H1 (cell line): ENCODE measurements around the gene SCN8A. TPM values are rescaled to one million over a fixed set of nuclear protein-coding genes. Genes with fewer than 3 reads are reported as not detected.
A peak's percentile ranks its signal among the peaks of the same experiment; 100 is the strongest.

Source experiments
- CTCF ChIA-PET: fragments of 300-600 bp; sonication (Branson Sonifier 250); formaldehyde crosslinking; loops from one replicate; lab custom pipeline; 2021; ENCODE audit not compliant: partially characterized antibody; lab: Charles Lee
- POLR2A ChIA-PET: fragments of 300-600 bp; sonication (Branson Sonifier 250); formaldehyde crosslinking; loops from one replicate; lab custom pipeline; 2021; ENCODE audit warnings: inconsistent platforms; ENCODE audit not compliant: partially characterized antibody; lab: Charles Lee
- DNase-seq, 2 experiments: peaks; one replicate each; pipeline versions ENCODE4 v3.0.0 to v3.0.0-alpha.2; 2010 to 2022; ENCODE audit warnings: low spot score in 2 of 2, low read depth in 1 of 2, mixed read lengths in 1 of 2
- FAIRE-seq: peaks from 2 replicates; lab custom pipeline; 2011; peaks lifted over from hg19 to GRCh38; lab: Jason Lieb, UNC
- H2AFZ ChIP-seq: 2 replicates; pipeline ENCODE4 v1.8.1; 2012; ENCODE audit warnings: low read length, inconsistent platforms
- H2AK5ac ChIP-seq: 2 replicates; pipeline ENCODE4 v1.6.1; 2013; ENCODE audit warnings: low read depth, low read length
- H2BK120ac ChIP-seq: replicated peaks from 2 replicates; pipeline ENCODE3; 2013; ENCODE audit warnings: low read depth, low read length, inconsistent platforms
- H2BK12ac ChIP-seq: 2 replicates; pipeline ENCODE4 v1.6.1; 2013; ENCODE audit warnings: low read depth, low read length
- H2BK15ac ChIP-seq: 2 replicates; pipeline ENCODE4 v1.6.1; 2013; ENCODE audit warnings: low read length
- H2BK20ac ChIP-seq: 2 replicates; pipeline ENCODE4 v1.6.1; 2013; ENCODE audit warnings: low read length
- H2BK5ac ChIP-seq: 2 replicates; pipeline ENCODE4 v1.6.1; 2013; ENCODE audit warnings: low read depth, low read length
- H3K14ac ChIP-seq: 2 replicates; pipeline ENCODE4 v1.6.1; 2013; ENCODE audit warnings: inconsistent platforms; ENCODE audit not compliant: insufficient read length
- H3K18ac ChIP-seq: 2 replicates; pipeline ENCODE4 v1.6.1; 2013; ENCODE audit warnings: low read length; ENCODE audit errors: extremely low read depth
- H3K23ac ChIP-seq: 2 replicates; pipeline ENCODE4 v1.6.1; 2013; ENCODE audit warnings: inconsistent platforms; ENCODE audit not compliant: insufficient read length
- H3K23me2 ChIP-seq: 2 replicates; pipeline ENCODE4 v1.6.1; 2013; ENCODE audit warnings: low read depth, low read length
- H3K27ac ChIP-seq: 2 replicates; pipeline ENCODE4 v1.6.1; 2011; ENCODE audit warnings: low read depth, low read length, inconsistent platforms
- H3K27me3 ChIP-seq, 4 experiments: replicated peaks in 1 of 4; 1 replicate in 1 of 4; 2 replicates in 3 of 4; pipeline versions ENCODE4 v1.6.1 to v1.8.1; 2011 to 2013; ENCODE audit warnings: low read length in 3 of 4, mild to moderate bottlenecking in 3 of 4, inconsistent platforms in 2 of 4, mixed read lengths in 2 of 4, moderate library complexity in 1 of 4; ENCODE audit not compliant: control insufficient read depth in 3 of 4, insufficient read depth in 3 of 4; ENCODE audit errors: extremely low read depth in 1 of 4
- H3K36me3 ChIP-seq, 4 experiments: 2 replicates each; pipeline versions ENCODE4 v1.6.1 to v1.8.1; 2011 to 2013; ENCODE audit warnings: mild to moderate bottlenecking in 4 of 4, low read length in 3 of 4, moderate library complexity in 2 of 4, control low read depth in 1 of 4, inconsistent platforms in 1 of 4; ENCODE audit not compliant: insufficient read depth in 4 of 4, control insufficient read depth in 2 of 4
- H3K4ac ChIP-seq: replicated peaks from 2 replicates; pipeline ENCODE3; 2013; ENCODE audit warnings: low read length, low read depth, mixed read lengths, inconsistent platforms; ENCODE audit not compliant: insufficient read length
- H3K4me1 ChIP-seq, 4 experiments: replicated peaks in 1 of 4; 1 replicate in 1 of 4; 2 replicates in 3 of 4; pipeline versions ENCODE4 v1.6.1 to v1.8.1; 2011 to 2013; ENCODE audit warnings: low read length in 3 of 4, inconsistent platforms in 2 of 4, mixed read lengths in 1 of 4; ENCODE audit not compliant: insufficient read depth in 4 of 4, control insufficient read depth in 3 of 4
- H3K4me2 ChIP-seq, 2 experiments: 2 replicates each; pipeline versions ENCODE4 v1.6.1 to v1.8.1; 2011 to 2013; ENCODE audit warnings: low read depth in 2 of 2, low read length in 2 of 2, control low read depth in 1 of 2, inconsistent platforms in 1 of 2, mild to moderate bottlenecking in 1 of 2; ENCODE audit not compliant: insufficient read depth in 1 of 2
- H3K4me3 ChIP-seq, 4 experiments: fragments of 200-600, 300-600 bp in 1 of 4; sonication (generic), shearing (Covaris generic), sonication (Bioruptor Twin) in 1 of 4; 2 replicates each; pipeline versions ENCODE4 v1.5.1 to v1.8.1; 2011 to 2016; ENCODE audit warnings: low read length in 4 of 4, low read depth in 3 of 4, control low read depth in 2 of 4, inconsistent platforms in 2 of 4, mild to moderate bottlenecking in 2 of 4, mixed read lengths in 1 of 4, moderate library complexity in 1 of 4; ENCODE audit not compliant: insufficient read depth in 2 of 4; ENCODE audit errors: extremely low read depth in 1 of 4
- H3K56ac ChIP-seq: replicated peaks from 2 replicates; pipeline ENCODE3; 2013; ENCODE audit warnings: low read depth, mild to moderate bottlenecking, mixed read lengths, low read length, inconsistent platforms; ENCODE audit not compliant: insufficient read length
- H3K79me1 ChIP-seq: 2 replicates; pipeline ENCODE4 v1.6.1; 2013; ENCODE audit warnings: low read depth, low read length, control low read depth
- H3K79me2 ChIP-seq, 2 experiments: 2 replicates each; pipeline versions ENCODE4 v1.6.1 to v1.8.1; 2012 to 2013; ENCODE audit warnings: low read length in 2 of 2, mild to moderate bottlenecking in 2 of 2, inconsistent platforms in 1 of 2; ENCODE audit not compliant: insufficient read depth in 2 of 2, control insufficient read depth in 1 of 2
- H3K9ac ChIP-seq, 4 experiments: replicated peaks in 1 of 4; 1 replicate in 1 of 4; 2 replicates in 3 of 4; pipeline versions ENCODE4 v1.6.1 to v1.8.1; 2011 to 2013; ENCODE audit warnings: low read depth in 3 of 4, low read length in 3 of 4, control low read depth in 2 of 4, mild to moderate bottlenecking in 2 of 4, moderate library complexity in 2 of 4, inconsistent platforms in 1 of 4; ENCODE audit errors: extremely low read depth in 1 of 4
- H3K9me3 ChIP-seq, 2 experiments: 2 replicates each; pipeline versions ENCODE4 v1.6.1 to v1.8.1; 2012 to 2013; ENCODE audit warnings: mild to moderate bottlenecking in 2 of 2, moderate library complexity in 2 of 2, control low read depth in 1 of 2, inconsistent platforms in 1 of 2, low read depth in 1 of 2, low read length in 1 of 2, mixed read lengths in 1 of 2; ENCODE audit not compliant: insufficient read depth in 2 of 2
- H4K20me1 ChIP-seq, 2 experiments: replicated peaks in 1 of 2; 2 replicates each; pipeline versions ENCODE3 to v1.8.1; 2011 to 2013; ENCODE audit warnings: inconsistent platforms in 2 of 2, low read length in 2 of 2, mild to moderate bottlenecking in 1 of 2; ENCODE audit not compliant: insufficient read depth in 2 of 2, control insufficient read depth in 1 of 2
- H4K5ac ChIP-seq: 2 replicates; pipeline ENCODE4 v1.6.1; 2013; ENCODE audit warnings: low read length, low read depth, mixed read lengths, inconsistent platforms; ENCODE audit not compliant: insufficient read length
- H4K8ac ChIP-seq: 2 replicates; pipeline ENCODE4 v1.8.0; 2013; ENCODE audit warnings: mild to moderate bottlenecking, moderate library complexity, low read length, inconsistent platforms; ENCODE audit not compliant: insufficient read depth; ENCODE audit errors: extremely low read depth
- H4K91ac ChIP-seq: replicated peaks from 2 replicates; pipeline ENCODE3; 2013; ENCODE audit warnings: low read length, mixed read lengths, inconsistent platforms; ENCODE audit not compliant: insufficient read length
- ASH2L ChIP-seq: fragments of 200-600, 300-600 bp; sonication (generic); IDR thresholded peaks from one replicate; pipeline ENCODE4 v1.7.1; 2017; ENCODE audit warnings: low read length
- BCL11A ChIP-seq, 2 experiments: IDR thresholded peaks; one replicate each; pipeline ENCODE4 v1.6.1; 2011; ENCODE audit warnings: low read depth in 2 of 2, low read length in 2 of 2, mild to moderate bottlenecking in 2 of 2
- BRCA1 ChIP-seq: IDR thresholded peaks from 2 replicates; pipeline ENCODE4 v1.6.1; 2012; ENCODE audit warnings: low read depth, low read length, improper control_type of control experiment
- CTBP2 ChIP-seq: IDR thresholded peaks from 2 replicates; pipeline ENCODE4 v1.7.0; 2011; ENCODE audit warnings: borderline replicate concordance, mild to moderate bottlenecking, moderate library complexity, mixed read lengths, low read length; ENCODE audit not compliant: insufficient read depth, insufficient read length
- HDAC2 ChIP-seq, 2 experiments: fragments of 300-600 bp in 1 of 2; sonication (generic) in 1 of 2; IDR thresholded peaks; 2 replicates each; pipeline ENCODE4 v1.6.1; 2011 to 2012; ENCODE audit warnings: low read depth in 2 of 2, low read length in 2 of 2, mild to moderate bottlenecking in 2 of 2, moderate library complexity in 2 of 2, borderline replicate concordance in 1 of 2, inconsistent platforms in 1 of 2
- KDM1A ChIP-seq: fragments of 200-600, 300-600 bp; sonication (generic); IDR thresholded peaks from 2 replicates; pipeline ENCODE4 v1.7.1; 2016; ENCODE audit warnings: mild to moderate bottlenecking, low read length, borderline replicate concordance
- SIX5 ChIP-seq: IDR thresholded peaks from 2 replicates; pipeline ENCODE4 v1.6.1; 2011; ENCODE audit warnings: mild to moderate bottlenecking, low read depth, low read length
- SP1 ChIP-seq: IDR thresholded peaks from 2 replicates; pipeline ENCODE4 v1.6.1; 2011; ENCODE audit warnings: low read depth, low read length
- SRF ChIP-seq: IDR thresholded peaks from 2 replicates; pipeline ENCODE4 v1.6.1; 2011; ENCODE audit warnings: mild to moderate bottlenecking, low read depth, low read length, moderate library complexity
- TBP ChIP-seq: IDR thresholded peaks from 2 replicates; pipeline ENCODE4 v1.6.1; 2011; ENCODE audit warnings: low read depth, low read length, improper control_type of control experiment
- YY1 ChIP-seq: IDR thresholded peaks from 2 replicates; pipeline ENCODE4 v1.6.1; 2011; ENCODE audit warnings: low read depth, mild to moderate bottlenecking, low read length
- ZNF274 ChIP-seq: IDR thresholded peaks from 2 replicates; pipeline ENCODE4 v1.7.0; 2012; ENCODE audit warnings: low read length, borderline replicate concordance; ENCODE audit errors: extremely low read depth
- WGBS, 2 experiments: shearing (Covaris generic) in 1 of 2; methylation state at CpG; one replicate each; pipeline versions ENCODE4 v1.1.6 to v1.1.7; 2013 to 2015; ENCODE audit warnings: low lambda C conversion rate in 2 of 2, mixed read lengths in 2 of 2, inconsistent platforms in 1 of 2, low coverage in 1 of 2, missing lambda C conversion rate in 1 of 2; ENCODE audit not compliant: insufficient replicate concordance in 2 of 2, insufficient coverage in 1 of 2, insufficient read length in 1 of 2; ENCODE audit errors: extremely low coverage in 1 of 2, missing lambda C conversion rate in 1 of 2; 5-methylcytosine and 5-hydroxymethylcytosine counted together
- polyA plus RNA-seq, 7 experiments: library from polyadenylated mRNA; depleted of rRNA in 3 of 7; stranded (reverse) in 5 of 7; unstranded in 2 of 7; fragments of >200 nt in 5 of 7; fragments of 200-250 nt in 2 of 7; gene quantifications; 1 replicate in 5 of 7; 2 replicates in 1 of 7; 4 replicates in 1 of 7; pipeline versions ENCODE4 v1.2.1 to v1.2.3, GENCODE V29; 2011 to 2013; ENCODE audit warnings: missing spikeins in 2 of 7, mixed read lengths in 2 of 7
- total RNA-seq: library from RNA; stranded (reverse); fragmentation: NEBNext Ultra II Directional; extraction: Animal tissue kit (Norgen Biotek cat#: 25700); gene quantifications from 2 replicates; pipeline ENCODE4 v1.2.1, GENCODE V29; 2021

Gene SCN8A
- total and polyA plus RNA-seq, 2 of the 8 experiments (the other 6 are each of a cell fraction or from before 2014, with no cell fraction given): 6.3 to 10.7 TPM

DNA sequence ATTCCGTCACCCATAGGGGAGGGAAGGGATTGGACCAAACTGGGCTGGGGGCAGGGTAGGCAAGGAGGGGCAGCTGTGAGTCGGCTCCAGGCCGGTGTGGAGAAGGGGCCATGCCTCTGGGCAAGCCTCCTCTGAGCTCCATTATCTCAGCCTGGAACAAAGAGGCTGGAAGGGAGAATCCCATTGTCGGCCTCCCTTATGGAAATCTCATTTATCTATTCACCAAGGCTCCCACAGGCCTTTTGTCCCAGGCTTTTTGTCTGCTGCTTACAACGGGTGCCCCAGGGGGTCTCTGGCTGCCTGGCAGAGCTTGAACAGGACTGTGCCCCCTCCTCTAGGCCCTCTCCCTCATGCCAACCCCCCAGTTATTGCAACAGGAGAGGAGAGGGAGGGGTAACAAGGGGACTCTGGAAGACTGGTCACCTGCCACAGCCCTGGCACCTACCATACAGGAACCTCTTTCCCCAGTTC lies 238.0 kb downstream of the SCN8A start:
- POLR2A ChIA-PET: interaction anchor here (0.7 to 2.7 kb wide), 9 partner anchors 8 to 35 kb away, joined by 3 to 11 read pairs (median 6); no protein-coding TSS in a partner anchor
- Histone ChIP-seq H3K56ac (no peak overlapping the region), H3K27ac (no peak overlapping the region; the same call in 1 of the 2 replicates), H3K4ac (no peak overlapping the region), H3K23ac (no peak overlapping the region), H3K9ac (no peak overlapping the region; a peak in 1 of 7 replicates), H3K4me3 (peak overlapping the region in 1 of 4 experiments; percentile 4; a peak in 2 of 8 replicates), H3K36me3 (no peaks in the 10 kb centered on the region), H3K79me1 (no peaks in the 10 kb centered on the region; the same call in 1 of the 2 replicates), H2AFZ (no peak overlapping the region), H2BK5ac (peak overlapping the region; percentile 20; the same call in 1 of the 2 replicates), H3K4me1 (peaks cover 13 to 42% (median 28%) of the 10 kb centered on the region in 4 experiments), H3K4me2 (peak overlapping the region; percentile 45 to 52), H4K20me1 (peaks cover 0 to 3% of the 10 kb centered on the region in 2 experiments), H3K23me2 (peaks cover 4% of the 10 kb centered on the region; the same call in 1 of the 2 replicates), H2BK12ac (peak overlapping the region; percentile 45; the same call in 1 of the 2 replicates), H2AK5ac (no peak overlapping the region; the same call in 1 of the 2 replicates), H4K8ac (peak overlapping the region; percentile 22; the same call in 1 of the 2 replicates), H2BK20ac (peak overlapping the region; percentile 98; the same call in 1 of the 2 replicates), H3K79me2 (no peaks in the 10 kb centered on the region), H3K9me3 (no peaks in the 10 kb centered on the region), H4K5ac (peak overlapping the region; percentile 49), H2BK15ac (no peak overlapping the region), H2BK120ac (peak overlapping the region; percentile 41), H3K18ac (peak overlapping the region; percentile 80; the same call in 1 of the 2 replicates), H3K27me3 (0 out of 7 replicates have a peak, but pooled peaks cover 0 to 3% (median 0%) of the 10 kb centered on the region in 4 experiments), H3K14ac (no peak overlapping the region), H4K91ac (peak overlapping the region; percentile 18)
- DNase-seq (peak; percentile 59 to 72), FAIRE-seq (no peak)
- WGBS, 2 experiments: 14% methylated on average over 5 of the region's 5 CpGs; no CpG with 5 or more reads in 1 of the 2 experiments
- CTCF ChIA-PET: interaction anchor here (0.6 to 6.8 kb wide), 9 partner anchors 11 to 61 kb away, joined by 3 to 49 read pairs (median 10); no protein-coding TSS in a partner anchor
- TF ChIP-seq SP1: no peak
- TF ChIP-seq TBP: peak; percentile 51; the same call in 1 of the 2 replicates
- TF ChIP-seq SRF: no peak
- no peak for TF ChIP-seq SIX5
- TF ChIP-seq HDAC2 (IDR thresholded peaks at IDR 0.05; ENCODE audit: borderline replicate concordance in 1 of 2, low read depth in 2 of 2, low read length in 2 of 2): 0 out of 4 replicates have a peak, but pooled peaks of 1 of the 2 experiments have one; percentile 12
- no peak for TF ChIP-seq ZNF274
- peak; percentile 58; the same call in 1 of the 2 replicates for TF ChIP-seq KDM1A
- no peak for TF ChIP-seq BRCA1
- peak; percentile 69 for TF ChIP-seq YY1
- no peak for TF ChIP-seq BCL11A (IDR thresholded peaks at IDR 0.05; ENCODE audit: low read depth in 2 of 2, low read length in 2 of 2)
- TF ChIP-seq ASH2L: no peak
- TF ChIP-seq CTBP2: peak; percentile 95
